ENCODE measurements around the gene UBE2J1.

UBE2J1 gene

GRCh38 chr6:89335164-89335563 lies 17.4 kb downstream of the UBE2J1 start:
- intact Hi-C loops (cut with DNase I; ENCODE audit: low total_unique reads) = no loop called here
- no peak for DNase-seq
- no peaks in the 10 kb centered on the region for H3K9me3 ChIP-seq
- H3K4me1 ChIP-seq = peaks cover 0 to 5% (median 0%) of the 10 kb centered on the region in 4 donors
- TF ChIP-seq CTCF (IDR thresholded peaks at IDR 0.05) = no peak
- H3K27ac ChIP-seq = no peak overlapping the region
- peaks cover 49 to 80% (median 49%) of the 10 kb centered on the region in 3 donors for H3K36me3 ChIP-seq
- no peaks in the 10 kb centered on the region for H3K27me3 ChIP-seq
- no peak overlapping the region for H3K4me3 ChIP-seq

- intact Hi-C loops (cut with DNase I; ENCODE audit: low total_unique reads) = no loop called here
- TF ChIP-seq CTCF (IDR thresholded peaks at IDR 0.05) = no peak
- H3K9me3 ChIP-seq = no peaks in the 10 kb centered on the region
- H3K36me3 ChIP-seq = peaks cover 49 to 79% (median 60%) of the 10 kb centered on the region in 3 donors
- no peak for DNase-seq
- no peak overlapping the region for H3K27ac ChIP-seq
- H3K27me3 ChIP-seq = no peaks in the 10 kb centered on the region
- no peak overlapping the region for H3K4me3 ChIP-seq
- H3K4me1 ChIP-seq = no peaks in the 10 kb centered on the region
Measured at GRCh38 chr6:89330910-89331309, 21.6 kb downstream of the UBE2J1 start.

- Histone ChIP-seq H3K36me3 (peaks cover 35 to 63% (median 53%) of the 10 kb centered on the region in 3 donors), H3K9me3 (no peaks in the 10 kb centered on the region), H3K27me3 (no peaks in the 10 kb centered on the region), H3K4me3 (no peak overlapping the region), H3K27ac (no peak overlapping the region), H3K4me1 (no peaks in the 10 kb centered on the region)
- DNase-seq = no peak
- no peak for TF ChIP-seq CTCF (IDR thresholded peaks at IDR 0.05)
- intact Hi-C loops (cut with DNase I; ENCODE audit: low total_unique reads) = no loop called here
Measured at GRCh38 chr6:89328976-89329375, 23.5 kb downstream of the UBE2J1 start.

GRCh38 chr6:89324304-89324703 lies 28.2 kb downstream of the UBE2J1 start:
- H3K9me3 ChIP-seq = no peaks in the 10 kb centered on the region
- DNase-seq = no peak
- intact Hi-C loops (cut with DNase I; ENCODE audit: low total_unique reads) = no loop called here
- no peaks in the 10 kb centered on the region for H3K27me3 ChIP-seq
- H3K4me1 ChIP-seq = peaks cover 0 to 2% (median 0%) of the 10 kb centered on the region in 4 donors
- H3K36me3 ChIP-seq = peaks cover 21 to 44% (median 31%) of the 10 kb centered on the region in 3 donors
- no peak for TF ChIP-seq CTCF (IDR thresholded peaks at IDR 0.05)
- no peak overlapping the region for H3K4me3 ChIP-seq
- no peak overlapping the region for H3K27ac ChIP-seq

GRCh38 chr6:89323511-89323971 lies 29.0 kb downstream of the UBE2J1 start:
- intact Hi-C loops (cut with DNase I; ENCODE audit: low total_unique reads) = no loop called here
- no peak overlapping the region for H3K4me3 ChIP-seq
- H3K27ac ChIP-seq = no peak overlapping the region
- no peak for DNase-seq
- peaks cover 15 to 36% (median 23%) of the 10 kb centered on the region in 3 donors for H3K36me3 ChIP-seq
- H3K27me3 ChIP-seq = no peaks in the 10 kb centered on the region
- peaks cover 0 to 8% (median 0%) of the 10 kb centered on the region in 4 donors for H3K4me1 ChIP-seq
- TF ChIP-seq CTCF (IDR thresholded peaks at IDR 0.05) = no peak
- H3K9me3 ChIP-seq = no peaks in the 10 kb centered on the region
